Ascending aorta (tissue), 2 donors: ENCODE measurements around the gene METTL21C. TPM values are rescaled to one million over a fixed set of nuclear protein-coding genes. Genes with fewer than 3 reads are reported as not detected.

Experiments
- DNase-seq, 2 donors: peaks; one replicate each; pipeline ENCODE4 v3.0.0-alpha.2; 2019; ENCODE audit warnings: low spot score in 2 of 2
- H3K27ac ChIP-seq, 2 donors: fragments of 200-600 bp; sonication (generic); one replicate each; pipeline ENCODE4 v1.5.1; 2016 to 2017; ENCODE audit warnings: mild to moderate bottlenecking in 1 of 2
- H3K27me3 ChIP-seq: fragments of 200-600 bp; sonication (generic); one replicate; pipeline ENCODE4 v1.5.1; 2017
- H3K36me3 ChIP-seq, 2 donors: fragments of 200-600 bp; sonication (generic); one replicate each; pipeline ENCODE4 v1.5.1; 2016
- H3K4me1 ChIP-seq, 2 donors: fragments of 200-600 bp; sonication (generic); one replicate each; pipeline ENCODE4 v1.5.1; 2016 to 2017; ENCODE audit warnings: mild to moderate bottlenecking in 1 of 2
- H3K4me3 ChIP-seq, 2 donors: fragments of 200-600 bp; sonication (generic); one replicate each; pipeline ENCODE4 v1.5.1; 2016 to 2017; ENCODE audit warnings: mild to moderate bottlenecking in 1 of 2
- H3K9me3 ChIP-seq, 2 donors: fragments of 200-600 bp; sonication (generic); one replicate each; pipeline ENCODE4 v1.5.1; 2016
- CTCF ChIP-seq, 3 experiments: fragments of 200-600 bp in 2 of 3; fragments of 450-650 bp in 1 of 3; sonication (generic) in 2 of 3; IDR thresholded peaks; one replicate each; pipeline ENCODE4 v1.5.1; 2016 to 2019; ENCODE audit warnings: antibody characterized with exemption in 3 of 3, mild to moderate bottlenecking in 1 of 3, moderate library complexity in 1 of 3
- intact Hi-C: fragments of 100-400 bp; cut with DNase I; formaldehyde crosslinking; loops from one replicate; pipeline ENCODE4 v1.15.1; 2023
- total RNA-seq: library from RNA; depleted of rRNA; stranded (reverse); fragments of >200 nt; gene quantifications from one replicate; pipeline ENCODE4 v1.1.0, GENCODE V29; 2016

The METTL21C gene
- total RNA-seq, 1 donor from 2014 or later = not detected

- H3K27ac ChIP-seq = no peak overlapping the region
- no peak for DNase-seq
- H3K27me3 ChIP-seq = no peaks in the 10 kb centered on the region
- H3K4me1 ChIP-seq = no peaks in the 10 kb centered on the region
- H3K9me3 ChIP-seq = no peaks in the 10 kb centered on the region
- no peak for TF ChIP-seq CTCF (IDR thresholded peaks at IDR 0.05)
- intact Hi-C loops = no loop called here
- peaks cover 44 to 68% of the 10 kb centered on the region in 2 donors for H3K36me3 ChIP-seq
- H3K4me3 ChIP-seq = no peak overlapping the region
Observed at GRCh38 chr13:102642029-102642428, 52.8 kb downstream of the METTL21C start.

- Histone ChIP-seq H3K9me3 (no peaks in the 10 kb centered on the region), H3K4me1 (no peaks in the 10 kb centered on the region), H3K4me3 (no peak overlapping the region), H3K27ac (no peak overlapping the region), H3K27me3 (no peaks in the 10 kb centered on the region), H3K36me3 (peaks cover 43 to 70% of the 10 kb centered on the region in 2 donors)
- no peak for DNase-seq
- no peak for TF ChIP-seq CTCF (IDR thresholded peaks at IDR 0.05)
- intact Hi-C loops = no loop called here
Observed at GRCh38 chr13:102638741-102639140, 56.1 kb downstream of the METTL21C start.

Other genes with a start within 250 kb of the METTL21C start
- 21.4 TPM for gene TPP2, start 98.1 kb downstream of the METTL21C start, total RNA-seq
- gene TEX30, start 78.7 kb upstream of the METTL21C start, total RNA-seq = 1.4 TPM
- 38.0 TPM for gene POGLUT2, start 103.9 kb upstream of the METTL21C start, total RNA-seq
- 19.1 TPM for gene BIVM, start 104.1 kb upstream of the METTL21C start, total RNA-seq
- gene ERCC5, start 151.0 kb upstream of the METTL21C start, total RNA-seq = 26.2 TPM